HG03558 (cell line): ENCODE data around the gene TM9SF2.

Experiments
- ATAC-seq: cut with Tn5 transposase; IDR thresholded peaks from one replicate; pipeline ENCODE4 v1.9.1; 2021; ENCODE audit warnings: moderate number of reproducible peaks; ENCODE audit not compliant: unreplicated experiment; ENCODE audit errors: extremely low read depth

TM9SF2 gene

GRCh38 chr13:99572131-99572530 lies 70.9 kb downstream of the TM9SF2 start:
- no peak for ATAC-seq

DNA sequence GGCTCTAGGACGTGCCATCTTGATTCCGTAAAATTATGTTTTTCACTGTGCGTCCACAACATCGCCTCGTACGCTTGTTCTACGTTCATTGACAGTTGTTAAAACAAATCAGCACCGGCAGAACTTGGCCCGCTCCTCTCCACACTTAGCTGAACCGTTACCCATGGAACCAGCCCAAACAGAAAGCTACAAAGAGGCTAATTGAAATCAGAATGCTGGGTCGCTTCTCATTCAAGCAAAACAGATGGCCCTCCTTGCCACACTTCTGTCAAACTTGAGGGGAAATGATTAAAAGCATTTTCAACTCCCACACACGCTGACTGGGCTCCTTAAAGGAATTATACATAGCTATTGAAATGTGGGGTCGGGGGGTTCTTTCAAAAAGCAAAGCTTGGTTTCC lies 71.6 kb downstream of the TM9SF2 start:
- no peak for ATAC-seq

DNA sequence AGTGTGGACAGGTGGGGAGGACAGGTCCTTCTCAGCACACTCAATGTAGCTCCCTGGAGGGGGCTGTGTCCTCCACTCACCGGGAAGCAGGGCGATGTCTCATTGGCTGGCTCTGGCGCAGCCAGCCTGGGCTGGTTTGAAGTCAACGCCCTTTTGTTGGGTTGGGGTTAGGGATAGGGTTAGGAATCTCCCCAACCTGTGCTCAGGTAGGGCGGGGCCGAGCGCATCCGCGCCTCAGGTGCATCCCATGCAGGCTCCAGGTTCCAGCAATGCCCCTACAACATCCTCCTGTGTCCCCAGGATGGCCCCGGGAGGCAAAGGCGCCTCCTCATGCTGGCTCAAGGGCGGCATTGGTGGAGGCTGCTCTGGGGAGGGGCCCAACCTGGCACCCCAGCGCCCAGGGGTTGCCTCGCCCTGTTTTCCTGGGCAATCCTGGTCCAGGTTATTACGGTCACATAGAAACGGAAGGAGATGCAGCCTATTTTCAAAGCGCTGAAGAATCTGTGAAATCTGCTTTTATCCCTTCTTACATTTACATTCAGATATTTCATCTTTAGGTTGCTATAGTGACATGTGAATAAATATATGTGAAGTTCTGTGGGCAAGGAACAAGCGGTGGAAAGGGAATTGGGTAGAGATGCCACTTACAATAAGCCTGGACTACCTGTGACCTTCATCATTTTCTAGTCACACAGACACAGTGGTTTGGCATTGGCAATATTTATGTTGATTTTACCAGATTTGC lies 74.3 kb downstream of the TM9SF2 start:
- no peak for ATAC-seq

GRCh38 chr13:99577934-99578917 lies 77.0 kb downstream of the TM9SF2 start:
- ATAC-seq = no peak

- ATAC-seq = no peak
Measured at GRCh38 chr13:99580500-99581268, 79.4 kb downstream of the TM9SF2 start.

DNA sequence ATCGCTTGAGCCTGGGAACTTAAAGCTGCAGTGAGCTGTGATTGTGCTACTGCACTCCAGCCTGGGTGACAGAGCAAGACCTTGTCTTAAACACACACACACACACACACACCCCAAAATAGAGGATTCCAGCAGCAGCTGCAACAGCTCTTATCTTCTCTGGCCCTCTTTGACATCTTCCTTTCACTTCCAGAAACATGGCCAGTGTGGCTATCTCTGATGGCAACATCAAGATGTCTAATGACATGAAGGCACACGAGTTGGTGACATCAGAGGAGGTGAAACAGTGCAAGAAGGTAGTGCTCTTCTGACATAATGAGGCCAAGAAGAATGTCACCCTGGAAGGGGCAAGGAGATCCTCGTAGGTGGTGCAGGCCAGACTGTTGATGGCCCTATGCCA lies 81.2 kb downstream of the TM9SF2 start:
- no peak for ATAC-seq

DNA sequence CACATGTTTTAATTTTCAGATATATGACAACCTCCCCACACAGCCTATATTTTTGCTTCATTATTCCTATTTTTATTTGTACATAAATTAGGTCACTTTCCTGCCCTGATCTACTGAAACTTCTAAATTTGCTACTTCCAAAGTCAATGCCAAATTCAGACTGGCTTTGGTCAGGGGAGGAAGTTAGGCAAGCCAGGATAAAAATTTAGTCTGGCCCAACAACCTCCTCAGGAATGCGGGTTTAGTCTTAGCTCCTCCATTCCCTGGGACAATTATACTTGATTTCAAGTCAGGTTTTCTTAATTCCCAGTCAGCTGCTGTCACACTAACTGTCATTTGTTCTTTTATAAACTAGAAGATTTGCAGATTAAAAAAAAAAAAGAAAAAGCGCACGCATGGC lies 84.3 kb downstream of the TM9SF2 start:
- no peak for ATAC-seq

GRCh38 chr13:99587021-99587420 lies 85.7 kb downstream of the TM9SF2 start:
- ATAC-seq = no peak

DNA sequence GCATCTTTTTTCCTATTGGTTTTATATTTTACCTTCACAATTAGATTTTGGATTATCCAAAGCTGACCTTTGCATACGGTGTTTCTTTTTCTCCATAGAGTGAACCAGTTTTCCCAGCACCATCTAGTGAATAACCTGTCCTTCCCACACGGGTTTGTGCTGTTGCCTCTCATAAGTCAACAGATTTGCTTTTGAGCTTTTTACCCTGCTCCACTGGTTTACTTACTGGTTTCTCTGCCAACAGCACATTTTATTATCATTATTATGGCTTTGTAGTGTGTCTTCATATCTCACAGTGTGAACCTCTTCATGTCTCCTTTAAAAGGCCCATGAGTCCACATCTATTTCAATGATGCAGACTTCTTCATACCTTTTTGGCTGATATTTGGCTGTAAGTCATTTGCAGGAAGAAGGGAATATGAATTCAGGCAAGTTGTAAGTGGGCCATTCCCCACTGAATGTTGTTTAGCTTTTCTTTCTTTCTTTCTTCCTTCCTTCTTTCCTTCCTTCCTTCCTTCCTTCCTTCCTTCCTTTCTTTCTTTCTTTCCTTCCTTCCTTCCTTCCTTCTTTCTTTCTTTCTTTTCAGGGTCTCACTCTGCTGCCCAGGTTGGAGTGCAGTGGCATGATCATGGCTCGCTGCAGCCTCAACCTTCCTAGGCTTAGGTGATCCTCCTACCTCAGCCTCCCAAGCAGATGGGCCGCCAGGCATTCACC lies 86.8 kb downstream of the TM9SF2 start:
- no peak for ATAC-seq

DNA sequence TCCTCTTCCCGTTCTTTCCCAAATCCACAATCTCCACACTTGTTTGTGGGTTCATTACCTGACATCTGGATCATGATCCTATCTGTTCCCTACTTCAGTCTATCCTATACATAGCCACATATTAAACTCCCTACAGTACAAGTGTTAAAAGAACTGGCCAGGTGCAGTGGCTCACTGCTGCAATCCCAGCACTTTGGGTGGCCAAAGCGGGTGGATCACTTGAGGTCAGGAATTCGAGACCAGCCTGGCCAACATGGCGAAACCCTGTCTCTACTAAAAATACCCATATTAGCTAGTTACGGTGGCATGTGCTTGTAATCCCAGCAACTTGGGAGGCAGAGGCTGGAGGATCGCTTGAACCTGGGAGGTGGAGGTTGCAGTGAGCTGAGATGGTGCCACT lies 88.3 kb downstream of the TM9SF2 start:
- ATAC-seq = no peak

DNA sequence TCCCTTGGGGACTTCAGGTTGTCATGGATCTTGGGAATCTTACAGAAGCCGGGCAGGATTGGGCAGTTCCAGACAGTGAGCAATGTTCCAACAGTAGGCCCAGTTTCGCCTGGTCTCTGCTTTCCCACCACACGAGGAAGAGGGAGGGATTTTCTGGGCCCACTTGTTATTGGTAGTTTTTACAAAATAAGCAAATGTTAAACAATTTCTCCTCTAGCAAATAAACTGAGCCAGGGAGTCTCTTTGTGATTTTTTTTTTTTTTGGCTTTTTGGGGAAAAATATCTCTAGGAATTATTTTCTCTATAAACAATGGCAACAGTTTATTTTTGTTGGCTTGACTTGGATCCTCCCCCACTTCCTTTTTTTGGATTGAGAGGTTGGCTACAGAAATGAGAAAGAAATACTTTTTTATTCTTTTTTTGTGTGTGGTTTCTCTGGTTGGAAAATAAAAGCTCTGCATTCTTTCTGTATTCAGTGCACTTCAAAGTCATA lies 89.3 kb downstream of the TM9SF2 start:
- no peak for ATAC-seq

DNA sequence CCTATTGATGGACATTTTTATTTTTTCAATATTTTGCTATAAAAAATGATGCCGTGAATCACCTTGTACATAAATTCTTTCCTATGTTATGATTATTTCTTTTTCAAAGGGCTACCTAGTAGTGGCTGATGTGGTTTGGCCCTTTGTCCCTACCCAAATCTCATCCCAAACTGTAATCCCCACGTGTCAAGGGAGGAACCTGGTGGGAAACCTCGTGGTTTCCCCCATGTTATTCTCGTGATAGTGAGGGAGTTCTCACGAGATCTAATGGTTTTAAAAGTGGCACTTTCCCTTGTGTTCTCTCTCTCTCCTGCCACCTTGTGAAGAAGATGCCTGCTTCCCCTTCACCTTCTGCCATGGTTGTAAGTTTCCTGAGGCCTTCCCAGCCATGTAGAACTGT lies 94.9 kb downstream of the TM9SF2 start:
- no peak for ATAC-seq

DNA sequence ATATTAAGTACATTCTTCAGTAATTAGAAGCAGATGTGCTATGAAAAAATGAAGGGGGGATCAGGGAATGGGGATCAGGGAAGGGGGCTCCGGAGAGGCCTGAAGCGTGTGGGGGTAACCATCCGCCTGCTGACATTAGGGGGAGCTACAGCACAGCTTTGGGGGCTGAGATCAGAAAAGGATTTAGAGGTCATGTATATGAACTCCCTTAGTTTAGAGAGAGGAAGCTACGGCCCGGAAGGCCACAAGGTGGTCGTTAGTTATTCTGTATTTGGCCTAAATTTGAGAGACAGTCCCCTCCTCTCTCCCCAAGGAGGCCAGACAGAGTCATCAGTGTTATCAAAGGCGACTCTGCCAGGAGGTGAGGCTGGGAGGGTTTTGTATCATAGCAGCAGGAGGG lies 99.0 kb downstream of the TM9SF2 start:
- no peak for ATAC-seq

GRCh38 chr13:99601535-99601934 lies 100.3 kb downstream of the TM9SF2 start:
- no peak for ATAC-seq

DNA sequence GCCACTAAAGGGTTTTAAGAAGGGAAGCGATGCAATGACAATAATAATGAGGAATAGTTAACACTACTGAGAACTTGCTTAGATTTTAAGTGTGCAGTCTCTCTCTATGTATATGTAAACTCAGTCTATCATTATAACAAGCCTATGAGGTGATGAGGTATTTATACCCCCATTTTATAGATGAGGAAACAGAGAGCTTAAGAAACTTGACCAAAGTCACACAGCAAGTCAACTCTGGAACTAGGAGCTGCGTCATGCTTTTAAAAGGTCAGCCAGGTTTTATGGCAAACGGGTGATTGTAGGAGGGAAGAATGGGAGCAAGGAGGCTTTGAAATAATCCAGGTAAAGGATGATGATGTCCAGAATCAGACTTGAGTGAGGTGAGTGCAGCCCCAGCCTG lies 103.4 kb downstream of the TM9SF2 start:
- no peak for ATAC-seq

DNA sequence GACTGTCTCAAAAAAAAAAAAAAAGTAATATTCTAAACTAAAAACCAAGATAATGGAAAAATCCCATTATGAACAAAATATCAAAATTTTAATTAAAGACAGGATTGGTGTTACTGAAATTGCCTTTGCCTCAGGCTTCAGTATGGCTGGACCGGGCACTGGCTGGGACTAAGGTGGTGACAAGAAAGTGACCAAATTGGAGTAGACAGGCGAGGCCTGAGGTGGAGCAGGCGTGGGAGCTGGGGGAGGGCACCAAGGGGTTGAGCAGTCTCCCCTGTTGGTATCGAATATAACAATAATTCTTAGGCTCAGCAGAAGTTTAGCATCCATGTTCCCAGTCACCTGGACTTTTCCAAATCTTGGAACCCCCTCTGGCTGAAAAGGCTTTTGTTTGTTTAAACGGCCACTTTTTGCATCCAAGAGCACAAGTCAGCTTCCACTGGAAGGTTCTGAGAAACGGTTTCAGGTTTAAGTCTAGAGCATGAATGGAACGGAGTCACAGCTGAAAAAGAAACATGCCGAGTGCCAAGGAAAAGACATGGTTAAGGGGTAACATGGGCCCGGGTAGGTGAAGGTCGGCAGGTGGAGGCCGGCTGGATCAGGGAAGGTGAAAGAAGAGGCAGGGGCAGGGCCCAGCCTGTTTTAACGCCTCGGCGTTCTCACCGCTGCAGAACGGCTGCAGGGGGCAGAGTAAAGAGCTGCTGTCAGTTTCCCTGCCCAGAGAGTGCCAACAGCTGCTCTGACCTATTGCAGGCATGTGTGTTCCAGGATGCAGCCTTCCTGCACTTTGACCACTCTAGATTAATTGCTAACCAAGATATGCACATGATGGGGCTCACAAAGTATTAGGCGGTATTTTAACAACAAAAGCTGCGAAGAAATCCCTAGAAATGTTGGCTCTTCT lies 104.4 kb downstream of the TM9SF2 start:
- peak; percentile 36 for ATAC-seq

DNA sequence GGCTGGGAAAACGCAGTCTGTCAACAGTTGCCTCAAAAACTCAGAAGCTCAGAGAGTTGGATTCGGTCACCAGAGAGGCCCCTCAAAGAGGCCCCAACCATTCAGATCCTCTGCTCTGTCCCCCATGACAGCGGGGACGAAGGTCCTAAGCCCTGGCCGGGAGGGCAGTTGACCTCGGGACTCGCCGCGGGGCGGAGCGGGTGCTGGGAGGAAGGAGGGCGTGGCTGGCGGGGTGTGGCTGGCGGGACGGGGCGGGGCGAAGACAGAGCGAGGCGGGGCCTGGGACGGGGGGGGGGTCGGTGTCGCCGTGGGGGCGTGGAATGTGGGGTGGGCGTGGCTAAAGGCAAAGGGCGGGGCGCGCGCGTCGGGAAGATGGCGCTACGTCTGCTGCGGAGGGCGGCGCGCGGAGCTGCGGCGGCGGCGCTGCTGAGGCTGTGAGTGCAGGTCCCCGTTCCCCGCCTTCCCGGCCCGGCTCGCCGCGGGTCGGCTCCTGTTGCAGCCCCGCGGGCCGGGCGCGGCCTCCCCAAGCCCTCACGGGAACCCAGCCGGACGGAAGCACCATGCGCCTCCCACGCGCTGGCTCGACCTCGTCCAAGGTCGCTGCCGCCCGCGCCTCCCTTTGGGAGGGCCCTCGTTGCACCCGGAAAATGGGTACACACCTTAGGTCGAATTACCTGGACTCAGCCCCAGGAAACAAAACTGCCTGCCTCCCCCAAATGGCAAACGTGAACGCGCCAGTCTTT lies 105.2 kb downstream of the TM9SF2 start, which contains the start of gene CLYBL:
CLYBL (plus strand) TSS at position 367 of the 743 bp plus-strand sequence.
- ATAC-seq = peak; percentile 65

GRCh38 chr13:99608345-99608744 lies 107.1 kb downstream of the TM9SF2 start:
- no peak for ATAC-seq
